ENCODE results near the gene GALNT14. TPM values are rescaled to one million over a fixed set of nuclear protein-coding genes. Genes with fewer than 3 reads are reported as not detected.

GALNT14 gene
- total RNA-seq, 1 donor from 2014 or later = 14.4 TPM

GRCh38 chr2:31075941-31076590, 62.2 kb downstream of the GALNT14 start:
- H3K4me1 Mint-ChIP-seq (ENCODE audit: low read depth, unreplicated experiment) = peaks cover 17% of the 10 kb centered on the region
- H3K27ac Mint-ChIP-seq (ENCODE audit: unreplicated experiment) = no peak overlapping the region
- H3K36me3 Mint-ChIP-seq (ENCODE audit: unreplicated experiment) = no peaks in the 10 kb centered on the region
- no peak for TF ChIP-seq CTCF (IDR thresholded peaks at IDR 0.05; ENCODE audit: partially characterized antibody, unreplicated experiment)
- DNase-seq = no peak
- H3K27me3 Mint-ChIP-seq (ENCODE audit: unreplicated experiment) = no peaks in the 10 kb centered on the region
- H3K4me3 Mint-ChIP-seq (ENCODE audit: unreplicated experiment) = no peak overlapping the region
- peaks cover 5% of the 10 kb centered on the region for H3K9me3 Mint-ChIP-seq (ENCODE audit: unreplicated experiment)

GRCh38 chr2:31075431-31075830, 62.8 kb downstream of the GALNT14 start:
- DNase-seq = peak; percentile 42
- Mint-ChIP-seq H3K27me3 (ENCODE audit: unreplicated experiment) (peaks cover 4% of the 10 kb centered on the region), H3K9me3 (ENCODE audit: unreplicated experiment) (peaks cover 5% of the 10 kb centered on the region), H3K4me1 (ENCODE audit: low read depth, unreplicated experiment) (peaks cover 18% of the 10 kb centered on the region), H3K4me3 (ENCODE audit: unreplicated experiment) (peak overlapping the region; percentile 25), H3K27ac (ENCODE audit: unreplicated experiment) (peak overlapping the region; percentile 13), H3K36me3 (ENCODE audit: unreplicated experiment) (no peaks in the 10 kb centered on the region)
- TF ChIP-seq CTCF (IDR thresholded peaks at IDR 0.05; ENCODE audit: partially characterized antibody, unreplicated experiment) = no peak

- Mint-ChIP-seq H3K27ac (ENCODE audit: unreplicated experiment) (no peak overlapping the region), H3K36me3 (ENCODE audit: unreplicated experiment) (no peaks in the 10 kb centered on the region), H3K9me3 (ENCODE audit: unreplicated experiment) (peaks cover 6% of the 10 kb centered on the region), H3K4me3 (ENCODE audit: unreplicated experiment) (no peak overlapping the region), H3K4me1 (ENCODE audit: low read depth, unreplicated experiment) (peaks cover 28% of the 10 kb centered on the region), H3K27me3 (ENCODE audit: unreplicated experiment) (peaks cover 10% of the 10 kb centered on the region)
- no peak for TF ChIP-seq CTCF (IDR thresholded peaks at IDR 0.05; ENCODE audit: partially characterized antibody, unreplicated experiment)
- no peak for DNase-seq
These were observed 66.5 kb downstream of the GALNT14 start for GRCh38 chr2:31071741-31072140.

GRCh38 chr2:31070339-31071125, 67.7 kb downstream of the GALNT14 start:
- Mint-ChIP-seq H3K27me3 (ENCODE audit: unreplicated experiment) (peaks cover 10% of the 10 kb centered on the region), H3K4me1 (ENCODE audit: low read depth, unreplicated experiment) (peaks cover 20% of the 10 kb centered on the region), H3K9me3 (ENCODE audit: unreplicated experiment) (peaks cover 6% of the 10 kb centered on the region), H3K27ac (ENCODE audit: unreplicated experiment) (no peak overlapping the region), H3K36me3 (ENCODE audit: unreplicated experiment) (no peaks in the 10 kb centered on the region), H3K4me3 (ENCODE audit: unreplicated experiment) (no peak overlapping the region)
- no peak for TF ChIP-seq CTCF (IDR thresholded peaks at IDR 0.05; ENCODE audit: partially characterized antibody, unreplicated experiment)
- no peak for DNase-seq

Data from glutamatergic neuron (in vitro differentiated cells).